NB4 (cell line): Measurements from ENCODE around the gene SH2D3C.

ENCODE experiments used
- CTCF ChIP-seq: IDR thresholded peaks from one replicate; pipeline ENCODE4 v1.5.1; 2012; ENCODE audit warnings: low read depth, low read length
- MYC ChIP-seq: IDR thresholded peaks from 2 replicates; pipeline ENCODE4 v1.6.1; 2011; ENCODE audit warnings: low read depth, low read length
- POLR2A ChIP-seq: IDR thresholded peaks from 2 replicates; pipeline ENCODE4 v1.6.1; 2011; ENCODE audit warnings: mild to moderate bottlenecking; ENCODE audit not compliant: insufficient read length; ENCODE audit errors: extremely low read depth

GRCh38 chr9:127788337-127789011 is 10.0 kb upstream of the SH2D3C start:
- TF ChIP-seq CTCF, result no peak
- no peak for TF ChIP-seq POLR2A
- no peak for TF ChIP-seq MYC
